GM23338 (cell line): ENCODE data around the gene PAK4. TPM values are rescaled to one million over a fixed set of nuclear protein-coding genes. Genes with fewer than 3 reads are reported as not detected.

Experiments
- ATAC-seq: fragments of 200-7000 bp; cut with Tn5 transposase; 3 replicates; pipeline ENCODE4 v1.9.1; 2020
- DNase-seq: peaks from one replicate; pipeline ENCODE4 v3.0.0-alpha.2; 2015; ENCODE audit warnings: low spot score
- H2AFZ ChIP-seq: fragments of 200-600 bp; sonication (generic); 2 replicates; pipeline ENCODE4 v1.8.0; 2016; ENCODE audit warnings: antibody characterized with exemption, mild to moderate bottlenecking, moderate library complexity
- H3F3A ChIP-seq: fragments of 200-600 bp; sonication (generic); replicated peaks from 2 replicates; pipeline ENCODE4 v1.8.0; 2017; ENCODE audit warnings: antibody characterized with exemption, mixed run types, low read depth
- H3K27ac ChIP-seq: fragments of 200-600 bp; sonication (generic); 2 replicates; pipeline ENCODE4 v1.6.1; 2016; ENCODE audit warnings: low read depth
- H3K27me3 ChIP-seq: fragments of 200-600 bp; sonication (generic); 2 replicates; pipeline ENCODE4 v1.8.0; 2016; ENCODE audit warnings: mild to moderate bottlenecking, mixed run types, moderate library complexity; ENCODE audit not compliant: insufficient read depth
- H3K36me3 ChIP-seq: fragments of 200-600 bp; sonication (generic); 2 replicates; pipeline ENCODE4 v1.8.0; 2016; ENCODE audit warnings: mild to moderate bottlenecking; ENCODE audit not compliant: insufficient read depth
- H3K4me1 ChIP-seq: fragments of 200-600 bp; sonication (generic); 2 replicates; pipeline ENCODE4 v1.8.0; 2016; ENCODE audit warnings: mild to moderate bottlenecking, moderate library complexity; ENCODE audit not compliant: insufficient read depth
- H3K4me2 ChIP-seq: fragments of 200-600 bp; sonication (generic); 2 replicates; pipeline ENCODE4 v1.7.1; 2017; ENCODE audit warnings: mixed run types
- H3K4me3 ChIP-seq: fragments of 200-600 bp; sonication (generic); 2 replicates; pipeline ENCODE4 v1.6.1; 2016; ENCODE audit warnings: mixed run types
- H3K79me2 ChIP-seq: fragments of 200-600 bp; sonication (generic); replicated peaks from 2 replicates; pipeline ENCODE4 v1.8.0; 2017; ENCODE audit warnings: mild to moderate bottlenecking; ENCODE audit not compliant: insufficient read depth
- H3K9me2 ChIP-seq: fragments of 200-600 bp; sonication (generic); 2 replicates; pipeline ENCODE4 v1.8.0; 2017; ENCODE audit not compliant: insufficient read depth
- H4K20me1 ChIP-seq: fragments of 200-600 bp; sonication (generic); replicated peaks from 2 replicates; pipeline ENCODE4 v1.8.0; 2017; ENCODE audit warnings: mild to moderate bottlenecking; ENCODE audit not compliant: insufficient read depth
- H3K27ac Mint-ChIP-seq: 2 replicates; pipeline ENCODE4 v1.8.0; 2020; ENCODE audit warnings: inconsistent platforms, mild to moderate bottlenecking, moderate library complexity, mixed read lengths
- H3K27me3 Mint-ChIP-seq: 3 replicates; pipeline ENCODE4 v1.8.0; 2022; ENCODE audit warnings: low read depth, mild to moderate bottlenecking, moderate library complexity, mixed read lengths, inconsistent platforms; ENCODE audit not compliant: insufficient read depth, poor library complexity
- H3K36me3 Mint-ChIP-seq: 3 replicates; pipeline ENCODE4 v1.8.0; 2021; ENCODE audit warnings: low read depth, mild to moderate bottlenecking, inconsistent platforms, moderate library complexity, mixed read lengths
- H3K4me1 Mint-ChIP-seq: 3 replicates; pipeline ENCODE4 v1.8.0; 2020; ENCODE audit warnings: mild to moderate bottlenecking, inconsistent platforms, mixed read lengths
- H3K4me3 Mint-ChIP-seq: 3 replicates; pipeline ENCODE4 v1.8.0; 2021; ENCODE audit warnings: moderate library complexity, mild to moderate bottlenecking, inconsistent platforms, mixed read lengths
- H3K9me3 Mint-ChIP-seq: 3 replicates; pipeline ENCODE4 v1.8.0; 2020; ENCODE audit warnings: moderate library complexity, mild to moderate bottlenecking, inconsistent platforms, mixed read lengths
- CREB1 ChIP-seq: fragments of 250-450 bp; sonication (Bioruptor Pico); IDR thresholded peaks from 2 replicates; pipeline ENCODE4 v1.5.0; 2020; ENCODE audit warnings: low read depth, mild to moderate bottlenecking, moderate library complexity
- CTCF ChIP-seq, 2 experiments: fragments of 200-600 bp in 1 of 2; sonication (generic) in 1 of 2; conservative IDR thresholded peaks; 2 replicates each; pipeline versions ENCODE4 v1.5.1 to v1.6.1; 2016 to 2017; ENCODE audit warnings: antibody characterized with exemption in 2 of 2, low read depth in 2 of 2, mild to moderate bottlenecking in 2 of 2, moderate library complexity in 1 of 2
- ETS1 ChIP-seq: IDR thresholded peaks from 2 replicates; pipeline ENCODE4 v1.6.1; 2016; ENCODE audit warnings: antibody characterized with exemption
- EZH2 ChIP-seq: fragments of 200-600 bp; sonication (generic); IDR thresholded peaks from one replicate; pipeline ENCODE4 v1.8.0; 2017; ENCODE audit warnings: antibody characterized with exemption, mild to moderate bottlenecking, low read depth; ENCODE audit not compliant: unreplicated experiment
- EZH2phosphoT487 ChIP-seq: fragments of 200-600 bp; sonication (generic); IDR thresholded peaks from one replicate; pipeline ENCODE4 v1.8.1; 2018; ENCODE audit warnings: antibody characterized with exemption; ENCODE audit not compliant: unreplicated experiment
- JUNB ChIP-seq: IDR thresholded peaks from one replicate; pipeline ENCODE4 v1.6.1; 2016; ENCODE audit warnings: antibody characterized with exemption; ENCODE audit not compliant: unreplicated experiment
- NANOG ChIP-seq: IDR thresholded peaks from 2 replicates; pipeline ENCODE4 v1.6.1; 2016; ENCODE audit warnings: antibody characterized with exemption, borderline replicate concordance
- POLR2AphosphoS5 ChIP-seq: IDR thresholded peaks from 2 replicates; pipeline ENCODE4 v1.6.1; 2016; ENCODE audit warnings: antibody characterized with exemption, low read depth
- REST ChIP-seq: IDR thresholded peaks from one replicate; pipeline ENCODE4 v1.6.1; 2018; ENCODE audit warnings: antibody characterized with exemption; ENCODE audit not compliant: unreplicated experiment
- STAT1 ChIP-seq: IDR thresholded peaks from one replicate; pipeline ENCODE4 v1.6.1; 2016; ENCODE audit warnings: antibody characterized with exemption; ENCODE audit not compliant: unreplicated experiment
- ZNF331 ChIP-seq: fragments of 250-450 bp; sonication (Bioruptor Pico); IDR thresholded peaks from 2 replicates; pipeline ENCODE4 v1.5.0; 2020; ENCODE audit warnings: low read depth, mild to moderate bottlenecking, moderate library complexity
- ZNF462 ChIP-seq: fragments of 250-450 bp; sonication (Bioruptor Pico); IDR thresholded peaks from 2 replicates; pipeline ENCODE4 v1.5.0; 2020; ENCODE audit warnings: mild to moderate bottlenecking, moderate library complexity
- polyA plus RNA-seq: library from polyadenylated mRNA; unstranded; fragments of >200 nt; fragmentation: Nextera tagmentation; extraction: Ambion mirVana; gene quantifications from 2 replicates; pipeline ENCODE4 v1.2.1, GENCODE V29; 2016
- total RNA-seq: library from RNA; depleted of rRNA; stranded (reverse); fragments of >200 nt; shearing (Covaris generic); gene quantifications from 2 replicates; pipeline ENCODE4 v1.2.3, GENCODE V29; 2014

PAK4 gene
- total and polyA plus RNA-seq, 2 experiments from 2014 or later = 28.7 to 35.4 TPM

- peaks cover 3% of the 10 kb centered on the region for H3K27me3 Mint-ChIP-seq
These were observed 47.3 kb downstream of the PAK4 start for GRCh38 chr19:39172700-39173501.

More at GRCh38 chr19:39172700-39173501, 47.3 kb downstream of the PAK4 start:
- Mint-ChIP-seq H3K4me3 (no peak overlapping the region), H3K4me1 (peaks cover 12% of the 10 kb centered on the region), H3K27ac (peak overlapping the region; percentile 74; the same call in 1 of the 2 replicates), H3K9me3 (no peaks in the 10 kb centered on the region), H3K36me3 (peaks cover 5% of the 10 kb centered on the region; the same call in 2 of the 3 replicates)
- no peaks in the 10 kb centered on the region for H3K9me2 ChIP-seq
- H3K4me2 ChIP-seq = no peak overlapping the region
- H2AFZ ChIP-seq = no peak overlapping the region
- TF ChIP-seq EZH2 = no peak
- no peak for TF ChIP-seq JUNB
- no peak for TF ChIP-seq ZNF331
- no peak for TF ChIP-seq ZNF462
- no peak for TF ChIP-seq NANOG
- TF ChIP-seq ETS1 = no peak
- TF ChIP-seq REST = no peak
- TF ChIP-seq POLR2AphosphoS5 = no peak
- no peak for TF ChIP-seq EZH2phosphoT487
- TF ChIP-seq CREB1 = no peak
- TF ChIP-seq CTCF (conservative IDR thresholded peaks at IDR 0.05; ENCODE audit: low read depth in 2 of 2) = no peak
- no peak for TF ChIP-seq STAT1
- H3K4me1 ChIP-seq = peaks cover 9% of the 10 kb centered on the region; the same call in 1 of the 2 replicates
- DNase-seq (no peak), ATAC-seq (no peak)
- H4K20me1 ChIP-seq = no peaks in the 10 kb centered on the region; the same call in 1 of the 2 replicates
- H3K27me3 ChIP-seq = no peaks in the 10 kb centered on the region
- no peak overlapping the region for H3K4me3 ChIP-seq
- no peaks in the 10 kb centered on the region; the same call in 1 of the 2 replicates for H3K36me3 ChIP-seq
- H3K27ac ChIP-seq = no peak overlapping the region
- no peaks in the 10 kb centered on the region for H3K79me2 ChIP-seq
- H3F3A ChIP-seq = no peaks in the 10 kb centered on the region
